NCI-H69 (cell line): ENCODE results near the gene OR52E1.
"Not testable (repeated sequence)": the region's sequence is repeated elsewhere in the genome, so short reads cannot be mapped to it uniquely, and the experiment has no call there.

Source experiments
- DNase-seq: peaks from one replicate; lab custom pipeline; 2025; lab: John Stamatoyannopoulos, UW

OR52E1 gene

DNA sequence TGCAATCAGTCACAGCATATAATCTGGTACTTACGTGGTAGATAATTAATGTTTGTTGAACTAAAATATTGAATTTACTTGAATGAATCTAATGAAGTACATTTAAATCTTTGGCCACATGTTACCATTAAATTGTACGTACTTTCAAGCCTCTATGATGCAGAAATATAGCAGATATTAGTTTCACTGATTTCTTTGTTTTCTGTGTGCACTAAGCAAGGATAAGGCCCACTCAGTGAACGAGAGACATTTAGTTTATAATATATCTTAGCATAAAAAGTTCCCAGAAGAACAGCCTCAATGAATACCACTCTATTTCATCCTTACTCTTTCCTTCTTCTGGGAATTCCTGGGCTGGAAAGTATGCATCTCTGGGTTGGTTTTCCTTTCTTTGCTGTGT is at the start of gene OR52E1:
Gene OR52E1 (plus strand): TSS at position 301 of the 400 bp plus-strand sequence.
- no peak for DNase-seq

DNA sequence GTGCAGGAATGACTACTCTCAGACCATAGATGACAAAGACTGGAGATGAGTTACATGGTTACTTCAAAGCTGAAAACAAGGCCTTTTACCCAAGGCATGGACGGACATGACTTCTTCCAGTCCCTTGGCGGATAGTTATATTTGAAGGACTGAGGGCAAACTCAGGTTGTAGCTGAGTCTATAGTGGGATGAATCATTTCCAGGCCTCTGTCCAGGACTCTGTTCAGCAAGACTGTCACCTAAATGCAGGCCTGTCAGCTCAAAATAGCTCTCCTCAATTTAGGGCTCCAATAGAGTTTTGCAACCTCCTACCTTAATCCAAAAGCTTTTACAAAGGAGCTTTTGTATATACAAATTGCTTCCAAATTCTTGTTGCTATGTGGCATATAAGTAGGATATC is 47.4 kb upstream of the OR52E1 start:
- DNase-seq = no peak

DNA sequence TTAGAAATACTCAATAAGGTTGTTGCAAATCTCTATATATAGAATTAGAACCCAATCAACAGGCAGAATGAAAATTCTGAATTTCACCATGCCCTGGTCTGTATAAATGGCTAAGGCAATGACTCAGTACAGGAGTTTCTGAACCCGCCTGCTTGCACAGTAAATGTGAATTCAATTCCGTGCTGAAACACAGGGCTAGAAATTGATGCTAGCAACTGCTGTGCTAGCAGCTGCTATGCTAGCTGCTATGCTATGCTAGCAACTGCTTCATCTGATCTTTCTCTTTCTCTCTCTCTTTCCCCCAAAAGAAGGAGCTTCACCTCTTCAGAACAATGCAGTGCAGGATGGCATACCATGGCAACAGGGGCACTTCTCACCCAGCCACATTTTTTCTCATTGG is 32.7 kb upstream of the OR52E1 start:
- no peak for DNase-seq

DNA sequence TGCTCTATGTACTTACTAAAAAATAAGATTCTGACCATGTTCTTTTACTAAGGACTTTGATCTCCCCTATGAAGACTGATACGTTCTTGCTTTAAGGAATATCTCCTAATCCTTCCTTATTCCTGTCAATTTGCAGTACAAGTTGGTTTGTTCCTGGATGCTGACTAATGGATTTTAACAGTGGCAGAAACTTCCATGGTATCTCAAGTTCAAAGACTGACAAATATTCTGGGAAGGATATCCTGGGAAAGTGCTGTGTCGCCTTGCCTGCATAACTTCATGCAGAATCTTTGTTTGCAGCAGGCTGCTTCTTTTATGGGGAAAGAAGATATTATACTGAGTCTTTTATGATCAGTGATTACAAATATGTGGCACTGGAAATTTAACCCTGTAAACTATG is 31.4 kb upstream of the OR52E1 start:
- DNase-seq = no peak

DNA sequence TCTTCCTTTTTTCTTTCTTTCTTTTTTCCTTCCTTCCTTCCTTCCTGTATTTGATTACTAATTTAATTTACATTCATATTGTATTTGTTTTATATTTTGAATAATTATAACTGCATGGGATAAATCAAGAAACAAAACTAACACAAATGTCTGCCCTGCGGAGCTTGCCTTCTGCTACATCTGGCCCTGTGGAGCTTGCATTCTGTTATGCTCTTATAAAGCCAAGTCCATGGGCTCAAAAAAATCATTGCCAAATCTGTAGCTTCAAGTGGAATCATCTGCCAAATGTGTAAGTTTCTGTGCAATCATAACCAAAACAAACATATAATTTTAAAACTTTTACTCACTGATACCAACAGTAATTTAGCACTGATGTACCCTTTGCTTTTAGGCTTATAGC is 31.0 kb upstream of the OR52E1 start:
- no peak for DNase-seq

DNA sequence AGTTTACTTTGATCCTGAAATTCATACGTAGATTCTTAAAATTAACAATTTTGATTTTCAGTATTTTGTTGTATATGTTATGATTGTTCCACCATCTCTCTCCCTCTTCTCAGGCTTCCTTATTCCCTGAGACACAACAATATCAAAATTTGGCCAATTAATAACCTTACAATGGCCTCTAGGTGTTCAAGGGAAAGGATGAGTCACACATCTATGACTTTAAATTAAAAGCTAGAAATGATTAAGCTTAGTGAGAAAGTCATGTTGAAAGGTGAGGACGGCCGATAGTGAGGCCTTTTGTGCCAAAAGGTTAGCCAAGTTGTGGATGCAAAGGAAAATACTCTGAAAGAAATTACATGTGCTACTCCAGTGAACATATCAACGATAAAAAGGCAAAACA is 28.5 kb upstream of the OR52E1 start:
- no peak for DNase-seq

DNA sequence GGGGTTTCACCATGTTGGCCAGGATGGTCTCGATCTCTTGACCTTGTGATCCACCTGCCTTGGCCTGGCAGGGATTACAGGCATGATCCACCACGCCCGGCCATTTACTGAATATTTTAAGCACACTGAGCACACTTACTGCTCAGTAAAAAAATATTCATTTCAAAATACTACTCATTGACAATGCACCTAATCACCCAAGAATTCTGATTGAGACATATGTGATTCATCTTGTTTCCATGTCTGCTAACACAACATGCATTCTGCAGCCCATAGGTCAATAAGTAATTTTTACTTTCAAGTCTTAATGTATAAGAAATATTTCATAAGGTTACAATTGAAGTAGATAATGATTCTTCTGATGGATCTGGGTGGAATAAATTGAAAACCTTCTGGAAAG is 27.3 kb upstream of the OR52E1 start:
- DNase-seq = no peak

DNA sequence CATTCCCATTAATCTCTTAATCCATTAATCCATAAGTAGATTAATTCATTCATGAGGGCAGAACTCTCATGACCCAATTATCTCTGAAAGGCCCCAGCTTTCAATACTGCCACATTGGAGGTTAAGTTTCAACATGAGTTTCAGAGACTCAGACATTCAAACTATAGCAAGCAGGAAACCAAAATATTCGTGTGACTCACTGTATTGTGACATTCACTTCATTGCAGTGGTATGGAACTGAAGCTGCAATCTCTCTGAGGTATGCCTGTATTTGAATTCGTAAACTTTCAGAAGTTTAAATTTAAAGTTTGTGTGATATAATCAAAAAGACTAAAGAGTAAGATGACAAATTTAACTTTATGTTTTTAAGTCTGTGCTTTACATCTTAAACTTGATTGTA is 26.0 kb upstream of the OR52E1 start:
- no peak for DNase-seq

DNA sequence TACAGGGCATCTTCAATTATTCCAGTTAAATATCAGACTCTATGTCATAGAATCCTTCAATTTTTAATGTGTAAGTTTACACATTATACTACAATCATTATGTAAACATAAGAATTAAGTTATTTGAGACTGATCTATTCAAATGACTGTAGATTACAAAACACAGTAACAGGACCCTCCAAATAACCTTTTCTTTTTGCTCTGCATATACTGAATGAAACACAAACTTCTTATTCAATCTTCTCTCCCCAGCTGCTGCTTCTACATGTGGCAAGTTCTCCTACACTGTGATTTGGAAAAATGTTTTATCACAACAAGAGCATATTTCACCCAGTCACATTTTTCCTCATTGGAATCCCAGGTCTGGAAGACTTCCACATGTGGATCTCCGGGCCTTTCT is 23.1 kb upstream of the OR52E1 start, which contains the start of gene OR52J3:
Gene OR52J3 (plus strand): TSS at position 301 of the 400 bp plus-strand sequence. CDS start 0 bp downstream, at position 301.
- DNase-seq = no peak

DNA sequence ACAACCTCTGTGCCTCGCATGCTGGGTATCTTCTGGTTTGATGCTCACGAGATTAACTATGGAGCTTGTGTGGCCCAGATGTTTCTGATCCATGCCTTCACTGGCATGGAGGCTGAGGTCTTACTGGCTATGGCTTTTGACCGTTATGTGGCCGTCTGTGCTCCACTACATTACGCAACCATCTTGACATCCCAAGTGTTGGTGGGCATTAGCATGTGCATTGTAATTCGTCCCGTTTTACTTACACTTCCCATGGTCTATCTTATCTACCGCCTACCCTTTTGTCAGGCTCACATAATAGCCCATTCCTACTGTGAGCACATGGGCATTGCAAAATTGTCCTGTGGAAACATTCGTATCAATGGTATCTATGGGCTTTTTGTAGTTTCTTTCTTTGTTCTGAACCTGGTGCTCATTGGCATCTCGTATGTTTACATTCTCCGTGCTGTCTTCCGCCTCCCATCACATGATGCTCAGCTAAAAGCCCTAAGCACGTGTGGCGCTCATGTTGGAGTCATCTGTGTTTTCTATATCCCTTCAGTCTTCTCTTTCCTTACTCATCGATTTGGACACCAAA is 22.5 kb upstream of the OR52E1 start:
- no peak for DNase-seq

DNA sequence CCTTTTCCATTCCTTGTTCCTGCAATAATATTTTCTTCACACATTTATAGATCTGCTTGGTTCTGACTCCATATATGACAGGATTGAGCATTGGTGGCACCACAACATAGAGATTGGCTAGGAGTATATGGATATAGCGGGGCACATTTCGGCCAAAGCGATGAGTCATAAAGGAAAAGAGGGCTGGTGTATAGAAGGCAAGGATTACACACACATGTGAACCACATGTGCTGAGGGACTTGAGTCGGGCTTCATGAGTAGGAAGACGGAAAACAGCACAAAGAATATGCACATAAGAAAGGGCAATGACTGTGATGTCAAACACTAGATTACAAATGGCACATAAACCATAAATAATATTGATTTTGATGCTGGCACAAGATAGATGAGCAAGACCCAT is 10.7 kb upstream of the OR52E1 start:
- DNase-seq = not testable (repeated sequence)

DNA sequence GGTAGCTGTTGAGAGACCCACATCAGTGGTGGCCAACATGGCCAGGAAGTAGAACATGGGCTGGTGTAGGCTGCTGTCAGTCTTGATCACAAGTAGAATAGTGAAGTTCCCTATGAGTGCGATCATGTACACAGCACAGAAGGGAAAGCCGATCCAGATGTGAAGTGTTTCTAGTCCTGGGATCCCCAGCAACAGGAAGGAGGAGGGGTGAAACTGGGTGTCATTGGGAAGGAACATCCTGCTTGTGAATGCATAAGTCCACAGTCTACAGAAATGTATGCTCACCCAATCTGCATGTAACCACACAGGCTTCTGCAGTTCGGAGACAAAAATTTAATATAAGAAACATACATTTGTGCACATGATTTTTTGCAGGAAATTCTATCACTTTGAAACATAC is 10.0 kb upstream of the OR52E1 start, which contains the start of gene OR52E2:
Gene OR52E2 (minus strand): TSS at position 237 of the 400 bp plus-strand sequence. CDS start 0 bp downstream, at position 237.
- DNase-seq = no peak

DNA sequence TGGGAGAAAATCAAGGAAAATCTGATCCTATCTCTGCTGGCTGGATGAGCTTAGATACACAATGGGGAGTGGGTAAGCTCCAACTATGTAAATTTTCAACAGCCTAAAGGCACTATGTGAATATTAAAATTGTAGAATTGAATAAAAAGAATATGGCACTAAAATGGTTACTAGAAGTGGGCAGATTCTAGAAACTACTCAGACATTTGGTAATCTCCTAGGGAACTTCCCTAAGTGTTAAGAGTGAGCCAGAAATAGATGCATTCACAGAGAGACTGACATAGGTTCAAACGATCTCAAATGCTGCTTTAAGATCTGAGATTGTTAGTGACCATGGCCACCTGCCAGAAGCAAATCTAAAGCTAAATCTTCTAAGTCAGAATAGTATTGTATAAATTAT is 4.3 kb upstream of the OR52E1 start:
- DNase-seq = no peak

DNA sequence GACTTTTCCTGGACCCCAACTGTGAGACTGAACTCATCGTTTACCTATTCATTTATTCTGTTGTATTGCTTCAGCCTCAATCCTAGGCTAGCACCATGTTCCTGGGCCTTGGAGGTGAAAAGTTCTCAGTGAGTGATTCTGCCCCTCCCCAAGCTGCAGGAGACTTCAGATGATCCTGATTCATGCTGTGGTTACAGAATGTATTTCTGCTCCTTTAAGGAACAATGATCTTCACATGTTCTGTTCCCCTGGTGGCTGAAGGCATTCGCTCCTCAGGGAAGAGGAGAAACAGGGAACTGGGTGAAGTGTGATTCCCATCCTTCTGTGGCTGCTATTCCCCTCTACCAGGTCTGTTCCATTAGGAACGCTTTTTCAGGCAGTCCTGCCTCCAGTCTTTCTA is 2.4 kb downstream of the OR52E1 start:
- DNase-seq = peak; percentile 8

DNA sequence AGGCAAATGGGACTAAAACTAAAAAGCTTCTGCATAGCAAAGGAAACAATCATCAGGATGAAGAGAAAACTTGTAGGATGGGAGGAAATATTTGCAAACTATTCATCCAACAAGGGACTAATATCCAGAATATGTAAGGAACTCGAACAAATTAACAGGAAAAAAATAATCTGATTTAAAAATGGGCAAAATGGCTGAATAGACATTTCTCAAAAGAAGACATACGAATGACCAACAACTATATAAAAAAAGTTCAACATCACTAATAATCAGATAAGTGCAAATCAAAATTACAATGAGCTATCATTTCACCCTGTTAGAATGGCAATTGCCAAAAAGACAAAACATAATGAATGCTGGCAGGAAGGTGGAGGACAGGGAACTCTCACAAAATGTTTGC is 12.0 kb downstream of the OR52E1 start:
- DNase-seq = no peak

DNA sequence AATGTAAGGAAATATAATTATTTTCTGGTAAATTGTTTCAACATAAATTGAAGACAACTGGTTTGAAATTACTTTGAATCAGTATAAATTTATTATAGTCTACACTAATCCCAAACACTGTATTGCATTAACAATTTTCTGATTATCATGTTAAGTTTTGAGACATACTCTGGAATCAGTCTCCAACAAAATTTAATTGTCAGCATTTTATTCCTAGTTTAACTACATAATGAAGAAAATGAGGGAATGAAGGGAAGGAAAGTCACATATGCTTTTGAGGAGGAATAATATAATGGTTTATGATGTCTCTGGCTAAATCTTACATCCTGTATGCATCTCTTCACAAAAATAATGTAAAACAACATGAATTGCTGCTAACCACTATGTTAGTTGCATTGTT is 14.2 kb downstream of the OR52E1 start:
- no peak for DNase-seq

DNA sequence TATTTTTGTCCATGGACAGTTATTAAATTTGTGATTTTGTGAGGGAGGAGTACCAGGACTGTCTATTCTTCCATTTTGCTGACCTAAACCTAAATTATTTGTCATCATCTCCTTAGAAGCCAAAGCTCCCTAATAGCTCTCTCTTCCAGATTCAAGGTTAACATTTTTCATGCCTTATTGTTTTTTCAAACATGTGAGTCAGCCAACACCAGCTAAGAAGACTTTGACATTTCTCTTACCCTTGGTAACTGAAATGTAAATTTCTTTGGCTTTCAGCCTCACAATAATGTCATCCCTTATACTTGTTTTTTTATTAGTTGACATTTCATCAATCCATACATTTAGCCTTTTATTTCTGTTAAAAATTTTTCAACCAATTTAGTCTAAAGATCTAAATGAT is 19.2 kb downstream of the OR52E1 start:
- no peak for DNase-seq

DNA sequence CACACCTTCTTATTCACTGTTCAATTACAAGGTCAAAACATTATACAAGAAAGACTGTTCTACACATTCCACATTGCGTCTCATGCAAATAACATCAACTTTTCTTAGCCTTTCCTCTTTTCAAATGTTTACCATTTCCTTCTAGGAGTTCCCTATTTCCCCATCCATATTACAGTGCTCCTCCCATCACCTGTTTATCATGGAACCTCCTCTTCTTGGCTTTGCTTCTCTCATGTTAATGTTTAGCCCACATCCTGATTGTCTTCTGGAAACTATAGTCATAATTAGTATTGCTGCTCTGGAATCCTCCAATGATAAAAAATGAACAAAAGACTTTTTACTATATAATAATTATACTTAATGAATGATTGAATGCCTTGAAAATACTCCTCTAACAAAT is 21.3 kb downstream of the OR52E1 start:
- no peak for DNase-seq

DNA sequence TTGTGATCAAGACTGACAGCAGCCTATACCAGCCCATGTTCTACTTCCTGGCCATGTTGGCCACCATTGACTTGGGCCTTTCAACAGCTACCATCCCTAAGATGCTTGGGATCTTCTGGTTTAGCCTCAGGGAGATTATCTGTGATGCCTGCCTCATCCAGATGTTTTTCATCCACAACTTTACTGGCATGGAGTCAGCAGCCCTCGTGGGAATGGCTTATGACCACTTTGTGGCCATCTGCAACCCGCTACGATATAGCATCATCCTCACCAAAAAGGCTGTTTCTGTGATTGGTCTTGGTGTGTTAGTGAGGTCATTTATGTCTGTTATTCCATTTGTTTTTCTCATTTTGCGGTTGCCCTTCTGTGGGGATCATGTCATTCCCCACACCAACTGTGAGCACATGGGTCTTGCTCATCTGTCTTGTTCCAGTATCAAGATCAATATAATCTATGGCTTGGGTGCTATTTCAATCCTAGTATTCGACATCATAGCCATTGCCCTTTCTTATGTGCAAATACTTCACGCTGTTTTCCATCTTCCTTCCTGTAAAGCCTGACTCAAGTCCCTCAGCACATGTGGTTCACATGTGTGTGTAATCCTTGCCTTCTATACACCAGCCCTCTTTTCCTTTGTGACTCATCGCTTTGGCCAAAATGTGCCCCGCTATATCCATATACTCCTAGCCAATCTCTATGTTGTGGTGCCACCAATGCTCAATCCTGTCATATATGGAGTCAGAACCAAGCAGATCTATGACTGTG is 23.6 kb downstream of the OR52E1 start:
- no peak for DNase-seq

DNA sequence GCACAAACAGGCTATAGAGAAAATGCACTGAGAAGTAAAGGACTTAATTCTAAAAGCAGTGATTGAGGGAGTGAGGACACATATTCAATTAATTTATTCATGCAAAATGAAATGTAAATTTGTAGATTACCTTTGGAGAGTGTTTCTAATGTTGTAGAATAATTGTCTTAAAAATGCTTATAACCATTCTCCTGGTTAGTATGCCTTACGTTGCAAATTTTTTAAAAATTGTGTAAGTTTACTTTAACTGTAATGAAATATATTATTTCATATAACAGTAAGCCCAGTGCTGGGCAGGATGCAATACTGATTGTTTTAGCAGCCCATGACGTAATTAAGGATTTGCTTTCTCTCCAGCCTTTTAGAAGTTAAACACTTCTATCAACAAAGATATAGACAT is 26.6 kb downstream of the OR52E1 start:
- no peak for DNase-seq

DNA sequence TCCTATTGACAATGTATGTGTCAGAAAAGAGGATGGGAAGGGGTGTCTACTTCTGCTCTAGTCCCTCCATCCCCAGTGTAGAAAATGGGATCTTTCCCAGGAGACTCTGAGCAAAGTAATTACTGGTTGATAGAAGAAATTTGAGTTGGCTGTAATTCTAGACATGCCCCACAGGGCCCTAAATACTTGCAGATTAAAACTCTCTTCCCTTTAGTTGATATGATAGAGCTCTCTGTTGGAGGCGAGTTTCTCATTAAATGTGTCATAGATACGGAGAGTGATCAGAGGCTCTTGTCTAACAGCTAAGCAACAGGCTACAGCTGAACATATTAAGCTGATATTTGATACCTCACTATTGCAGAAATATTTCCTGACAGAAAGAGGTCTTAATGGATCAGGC is 32.9 kb downstream of the OR52E1 start:
- DNase-seq = peak; percentile 10

DNA sequence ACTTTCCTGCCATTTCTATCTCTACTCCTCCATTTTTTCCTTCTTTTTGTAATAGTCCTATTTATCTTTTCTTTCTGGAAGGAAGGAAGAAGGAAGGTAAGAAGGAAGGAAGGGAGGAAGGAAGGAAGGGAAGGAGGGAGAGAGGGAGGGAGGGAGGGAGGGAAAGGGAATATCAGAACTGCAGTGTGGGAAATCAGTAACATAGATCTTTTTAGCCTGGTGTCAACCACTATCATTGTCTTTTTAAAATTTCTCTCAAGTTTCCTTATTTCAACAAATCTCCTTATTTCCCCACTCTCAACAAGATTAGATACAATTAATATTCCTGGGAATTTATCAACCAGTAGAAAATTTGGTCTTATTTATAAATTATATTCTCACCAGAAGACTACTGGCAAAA is 33.7 kb downstream of the OR52E1 start:
- no peak for DNase-seq

DNA sequence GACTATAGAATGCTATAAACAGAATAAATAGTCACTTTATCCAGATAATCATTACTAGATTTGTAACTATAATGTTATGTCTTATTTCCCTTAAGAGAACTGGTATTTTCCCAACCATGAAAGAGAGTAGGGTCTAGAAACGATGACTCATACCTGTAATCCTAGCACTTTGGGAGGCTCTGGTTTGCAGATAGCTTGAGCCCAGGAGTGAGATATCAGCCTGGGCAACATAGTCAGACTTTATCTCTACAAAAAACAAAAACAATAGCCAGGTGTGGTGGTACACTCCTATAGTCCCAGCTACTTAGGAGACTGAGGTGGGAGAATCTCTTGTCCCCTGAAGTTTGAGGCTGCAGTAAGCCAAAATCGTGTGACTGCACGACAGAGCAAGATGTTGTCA is 37.9 kb downstream of the OR52E1 start:
- no peak for DNase-seq

DNA sequence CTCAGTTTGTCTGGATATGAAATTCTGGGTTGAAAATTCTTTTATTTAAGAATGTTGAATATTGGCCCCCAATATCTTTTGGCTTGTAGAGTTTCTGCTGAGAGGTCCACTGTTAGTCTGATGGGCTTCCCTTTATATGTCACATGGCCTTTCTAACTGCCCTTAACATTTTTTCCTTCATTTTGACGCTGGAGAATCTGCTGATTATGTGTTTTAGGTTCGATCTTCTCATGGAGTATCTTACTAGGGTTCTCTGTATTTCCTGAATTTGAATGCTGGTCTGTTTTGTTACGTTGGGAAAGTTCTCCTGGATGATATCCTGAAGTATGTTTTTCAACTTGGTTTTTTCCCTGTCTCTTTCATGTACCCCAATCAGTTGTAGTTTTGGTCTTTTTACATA is 46.0 kb downstream of the OR52E1 start:
- DNase-seq = no peak
